ENCODE results near the gene WNT1. TPM values are rescaled to one million over a fixed set of nuclear protein-coding genes. Genes with fewer than 3 reads are reported as not detected.

Gene WNT1
- total RNA-seq, 1 experiment from 2014 or later, result not detected

DNA sequence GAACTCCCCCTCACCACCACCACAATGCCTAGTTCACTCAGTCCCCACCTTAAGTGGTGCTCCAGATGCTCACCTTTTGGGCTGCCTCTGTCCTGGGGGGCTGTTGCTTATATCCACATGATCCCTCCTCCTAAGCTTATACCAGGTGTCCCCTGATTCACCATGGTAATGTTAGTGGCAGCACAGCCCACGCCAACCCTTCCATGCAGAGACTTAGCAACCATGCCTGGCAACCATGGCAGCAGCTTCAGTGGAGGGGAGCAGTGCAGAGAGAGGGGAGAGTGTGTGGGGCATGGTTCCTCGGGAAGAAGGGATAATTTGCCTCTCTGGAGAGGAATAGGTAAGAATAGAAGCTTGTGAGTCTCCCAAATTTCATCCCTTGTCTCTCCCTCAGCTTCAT is 22.2 kb downstream of the WNT1 start:
- Histone ChIP-seq H3K4me3 (ENCODE audit: low read depth, low read length, poor library complexity, severe bottlenecking) (no peak overlapping the region), H3K9me3 (ENCODE audit: low read depth, low read length, poor library complexity, severe bottlenecking) (no peaks in the 10 kb centered on the region), H3K36me3 (ENCODE audit: insufficient read depth, low read length, poor library complexity, severe bottlenecking) (peaks cover 10% of the 10 kb centered on the region), H3K4me1 (ENCODE audit: insufficient read depth, low read length, poor library complexity, severe bottlenecking) (peaks cover 28% of the 10 kb centered on the region), H3K27me3 (replicated peaks; ENCODE audit: insufficient read depth, low read depth, low read length, poor library complexity) (peaks cover 5% of the 10 kb centered on the region), H3K27ac (ENCODE audit: low read depth, low read length, poor library complexity, severe bottlenecking) (no peak overlapping the region)
- ChIA-PET POLR2A (ENCODE audit: low non-redundant PET) (no interaction called here), CTCF (interaction anchor here (3.7 kb wide), 1 partner anchor 12 kb away, joined by 28 read pairs; no protein-coding TSS in a partner anchor)
- TF ChIP-seq EZH2 (IDR thresholded peaks at IDR 0.05; ENCODE audit: borderline replicate concordance, low read depth, low read length, poor library complexity, severe bottlenecking) (no peak), CTCF (conservative IDR thresholded peaks at IDR 0.05; ENCODE audit: low read depth, low read length) (no peak)
- no peak for DNase-seq (ENCODE audit: low spot score)
- intact Hi-C loops (cut with micrococcal nuclease; ENCODE audit: unreplicated experiment), result no loop called here
- no TSS peak for BruUV-seq (replicated peaks)

- TF ChIP-seq CTCF (conservative IDR thresholded peaks at IDR 0.05; ENCODE audit: low read depth, low read length), result no peak
- TF ChIP-seq EZH2 (IDR thresholded peaks at IDR 0.05; ENCODE audit: borderline replicate concordance, low read depth, low read length, poor library complexity, severe bottlenecking), result no peak
- Histone ChIP-seq H3K27me3 (replicated peaks; ENCODE audit: insufficient read depth, low read depth, low read length, poor library complexity) (no peaks in the 10 kb centered on the region), H3K9me3 (ENCODE audit: low read depth, low read length, poor library complexity, severe bottlenecking) (no peaks in the 10 kb centered on the region), H3K36me3 (ENCODE audit: insufficient read depth, low read length, poor library complexity, severe bottlenecking) (peaks cover 17% of the 10 kb centered on the region), H3K4me3 (ENCODE audit: low read depth, low read length, poor library complexity, severe bottlenecking) (no peak overlapping the region), H3K27ac (ENCODE audit: low read depth, low read length, poor library complexity, severe bottlenecking) (no peak overlapping the region), H3K4me1 (ENCODE audit: insufficient read depth, low read length, poor library complexity, severe bottlenecking) (no peaks in the 10 kb centered on the region)
- CTCF ChIA-PET, result no interaction called here
- intact Hi-C loops (cut with micrococcal nuclease; ENCODE audit: unreplicated experiment), result no loop called here
- POLR2A ChIA-PET (ENCODE audit: low non-redundant PET), result no interaction called here
- no TSS peak for BruUV-seq (replicated peaks)
- DNase-seq (ENCODE audit: low spot score), result no peak
Observed at GRCh38 chr12:49008943-49009342, 30.8 kb downstream of the WNT1 start.

- H3K4me1 ChIP-seq (ENCODE audit: insufficient read depth, low read length, poor library complexity, severe bottlenecking), result no peaks in the 10 kb centered on the region
- intact Hi-C loops (cut with micrococcal nuclease; ENCODE audit: unreplicated experiment), result loop anchor here (5.0 kb wide), 1 partner anchor 102 kb away; the partner anchor contains the start of gene LMBR1L
- H3K4me3 ChIP-seq (ENCODE audit: low read depth, low read length, poor library complexity, severe bottlenecking), result no peak overlapping the region
- H3K36me3 ChIP-seq (ENCODE audit: insufficient read depth, low read length, poor library complexity, severe bottlenecking), result peaks cover 11% of the 10 kb centered on the region
- ChIA-PET POLR2A (ENCODE audit: low non-redundant PET) (no interaction called here), CTCF (interaction anchor here (0.7 kb wide), 1 partner anchor 13 kb away, joined by 4 read pairs; no protein-coding TSS in a partner anchor)
- no peak for DNase-seq (ENCODE audit: low spot score)
- TF ChIP-seq CTCF (conservative IDR thresholded peaks at IDR 0.05; ENCODE audit: low read depth, low read length) (no peak), EZH2 (IDR thresholded peaks at IDR 0.05; ENCODE audit: borderline replicate concordance, low read depth, low read length, poor library complexity, severe bottlenecking) (no peak)
- BruUV-seq (replicated peaks), result no TSS peak
- no peak overlapping the region for H3K27ac ChIP-seq (ENCODE audit: low read depth, low read length, poor library complexity, severe bottlenecking)
- H3K27me3 ChIP-seq (replicated peaks; ENCODE audit: insufficient read depth, low read depth, low read length, poor library complexity), result no peaks in the 10 kb centered on the region
- no peaks in the 10 kb centered on the region for H3K9me3 ChIP-seq (ENCODE audit: low read depth, low read length, poor library complexity, severe bottlenecking)
Observed at GRCh38 chr12:49010092-49010668, 32.1 kb downstream of the WNT1 start.

All from A673 (cell line).